ENCODE measurements around the gene RNF166.

DNA sequence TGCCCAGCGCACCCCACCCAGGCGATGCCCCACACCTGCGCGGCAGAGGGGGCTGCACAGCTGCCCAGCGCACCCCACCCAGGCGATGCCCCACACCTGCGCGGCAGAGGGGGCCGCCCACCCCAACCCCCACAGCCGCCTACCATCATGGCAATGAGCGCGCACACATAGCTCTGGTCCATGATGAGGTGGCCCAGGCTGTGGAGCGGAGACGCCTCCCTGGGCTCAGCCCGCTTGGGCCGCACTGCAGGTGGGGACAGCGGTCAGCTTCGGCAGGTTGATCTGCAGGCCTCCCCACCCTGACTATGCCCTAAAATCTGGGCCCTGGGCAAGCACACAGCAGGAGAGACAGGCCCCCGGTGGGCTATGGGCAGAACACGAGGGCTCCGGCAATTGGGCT is 30.3 kb upstream of the RNF166 start:
- TF ChIP-seq POLR2AphosphoS5 (IDR thresholded peaks at IDR 0.05) (no peak), POLR2A (IDR thresholded peaks at IDR 0.05; ENCODE audit: low read depth) (no peak), CTCF (IDR thresholded peaks at IDR 0.05) (no peak)

All from esophagus muscularis mucosa (tissue), 3 donors.